HEK293T (cell line): ENCODE data around the gene ITIH1.

Experiments used
- FOXA1 ChIP-seq: fragments of 450-650 bp; IDR thresholded peaks from 2 replicates; pipeline ENCODE4 v1.6.1; 2016; ENCODE audit warnings: mild to moderate bottlenecking
- FOXK2 ChIP-seq: fragments of 450-650 bp; IDR thresholded peaks from 2 replicates; pipeline ENCODE4 v1.6.1; 2016; ENCODE audit warnings: mild to moderate bottlenecking
- SP1 ChIP-seq: fragments of 450-650 bp; IDR thresholded peaks from 2 replicates; pipeline ENCODE4 v1.6.1; 2017
- SUZ12 ChIP-seq: fragments of 450-650 bp; IDR thresholded peaks from 2 replicates; pipeline ENCODE4 v1.6.1; 2016; ENCODE audit warnings: mild to moderate bottlenecking
- TF ChIP-seq, protein P1 (sequence below): fragments of 450-650 bp; IDR thresholded peaks from 2 replicates; pipeline ENCODE4 v1.6.1; 2016

DNA sequence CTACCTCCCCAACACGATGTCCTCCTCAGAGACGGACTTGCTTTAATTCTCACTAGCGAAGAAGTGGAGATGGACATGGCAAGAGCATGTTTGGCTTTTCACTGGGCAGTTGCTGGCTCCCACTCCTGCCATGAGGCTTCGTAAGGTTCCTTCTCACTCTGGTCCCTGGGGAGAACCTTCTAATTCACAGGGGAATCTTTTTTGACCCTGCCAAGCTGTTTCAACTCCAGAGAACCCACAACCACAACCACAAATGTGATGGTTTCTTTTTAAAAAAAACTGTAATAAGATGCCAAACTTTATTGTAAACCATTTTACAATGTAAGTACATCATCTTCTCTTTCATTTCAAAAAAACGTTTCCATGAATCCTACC is 59.1 kb downstream of the ITIH1 start:
- TF ChIP-seq FOXK2, result no peak
- TF ChIP-seq SP1, result no peak
- TF ChIP-seq, protein P1, sequence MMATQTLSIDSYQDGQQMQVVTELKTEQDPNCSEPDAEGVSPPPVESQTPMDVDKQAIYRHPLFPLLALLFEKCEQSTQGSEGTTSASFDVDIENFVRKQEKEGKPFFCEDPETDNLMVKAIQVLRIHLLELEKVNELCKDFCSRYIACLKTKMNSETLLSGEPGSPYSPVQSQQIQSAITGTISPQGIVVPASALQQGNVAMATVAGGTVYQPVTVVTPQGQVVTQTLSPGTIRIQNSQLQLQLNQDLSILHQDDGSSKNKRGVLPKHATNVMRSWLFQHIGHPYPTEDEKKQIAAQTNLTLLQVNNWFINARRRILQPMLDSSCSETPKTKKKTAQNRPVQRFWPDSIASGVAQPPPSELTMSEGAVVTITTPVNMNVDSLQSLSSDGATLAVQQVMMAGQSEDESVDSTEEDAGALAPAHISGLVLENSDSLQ, result no peak
- TF ChIP-seq SUZ12, result no peak
- no peak for TF ChIP-seq FOXA1
